ENCODE data around the gene ASB10. TPM values are rescaled to one million over a fixed set of nuclear protein-coding genes. Genes with fewer than 3 reads are reported as not detected.

ASB10 gene
- polyA plus RNA-seq, 2 of the 4 experiments (the other 2 are of a cell fraction), result not detected

- TF ChIP-seq CHD4 (IDR thresholded peaks at IDR 0.05; ENCODE audit: borderline replicate concordance) (no peak), CEBPB (IDR thresholded peaks at IDR 0.05) (no peak), ZC3H11A (IDR thresholded peaks at IDR 0.05) (no peak), RFX5 (IDR thresholded peaks at IDR 0.05) (no peak), HEYL (CRISPR knock-in tag; IDR thresholded peaks at IDR 0.05) (no peak), BHLHE40 (IDR thresholded peaks at IDR 0.05; ENCODE audit: low read depth, low read length) (no peak), JUNB (IDR thresholded peaks at IDR 0.05) (no peak)
- DNase-seq (ENCODE audit: low read depth in 1 of 2, low spot score in 1 of 2) (no peak), ATAC-seq (no peak), FAIRE-seq (no peak)
- Histone ChIP-seq H3K27ac (no peak overlapping the region), H3K4me2 (no peak overlapping the region), H3K9me3 (no peaks in the 10 kb centered on the region), H3K4me3 (no peak overlapping the region), H3K4me1 (no peaks in the 10 kb centered on the region)
- CTCF ChIA-PET, result interaction anchor here (1.1 to 5.0 kb wide), 4 partner anchors 23 to 176 kb away, joined by 3 to 63 read pairs (median 4); partner anchors contain the start of gene GBX1
- WGBS (ENCODE audit: missing lambda C conversion rate), result 83% methylated on average over 11 of the region's 19 CpGs
- POLR2A ChIA-PET, result no interaction called here
Measured at GRCh38 chr7:151126491-151127137, 60.4 kb downstream of the ASB10 start.

GRCh38 chr7:151125846-151126481, 61.1 kb downstream of the ASB10 start:
- Histone ChIP-seq H3K4me1 (no peaks in the 10 kb centered on the region), H3K4me2 (no peak overlapping the region), H3K4me3 (no peak overlapping the region), H3K9me3 (no peaks in the 10 kb centered on the region), H3K27ac (no peak overlapping the region)
- CTCF ChIA-PET, result interaction anchor here (0.7 to 5.0 kb wide), 8 partner anchors 12 to 178 kb away, joined by 3 to 63 read pairs (median 3); partner anchors contain the start of gene GBX1
- ATAC-seq, result no peak
- 95% methylated on average over 58 of the region's 58 CpGs for WGBS (ENCODE audit: missing lambda C conversion rate)
- no peak for TF ChIP-seq RCOR1 (IDR thresholded peaks at IDR 0.05; ENCODE audit: low read depth, low read length)
- no peak for TF ChIP-seq CHD2 (IDR thresholded peaks at IDR 0.05; ENCODE audit: low read length, partially characterized antibody)
- no peak for TF ChIP-seq MAX (IDR thresholded peaks at IDR 0.05)
- TF ChIP-seq RFX5 (IDR thresholded peaks at IDR 0.05), result no peak
- no peak for TF ChIP-seq HDAC2 (IDR thresholded peaks at IDR 0.05)
- TF ChIP-seq ZC3H11A (IDR thresholded peaks at IDR 0.05), result no peak
- TF ChIP-seq CEBPB (IDR thresholded peaks at IDR 0.05), result no peak
- TF ChIP-seq TP53 (CRISPR knock-in tag; IDR thresholded peaks at IDR 0.05), result no peak
- TF ChIP-seq JUNB (IDR thresholded peaks at IDR 0.05), result no peak
- no peak for TF ChIP-seq REST (IDR thresholded peaks at IDR 0.05)
- no peak for TF ChIP-seq TFCP2L1 (CRISPR knock-in tag; IDR thresholded peaks at IDR 0.05)
- no peak for DNase-seq (ENCODE audit: low read depth in 1 of 2, low spot score in 1 of 2)
- POLR2A ChIA-PET, result no interaction called here
- no peak for FAIRE-seq

Other genes starting within 250 kb of the ASB10 start
- 0.26 and 0.44 TPM in 2 replicates for gene KCNH2, start 208.9 kb downstream of the ASB10 start, polyA plus RNA-seq (2011; rRNA removed)
- gene KCNH2, start 208.9 kb downstream of the ASB10 start, polyA plus RNA-seq (2017; fragmentation: RNase III; extraction: RNeasy Plus Mini Kit Qiagen cat#74134 plus additional on column Dnase treatment), result 0.41 to 0.45 TPM (median 0.41 TPM) in 3 replicates
- gene NOS3, start 196.2 kb downstream of the ASB10 start, polyA plus RNA-seq (2011; rRNA removed), result 0.42 and 0.52 TPM in 2 replicates
- 0.46 to 0.71 TPM (median 0.51 TPM) in 3 replicates for gene NOS3, start 196.2 kb downstream of the ASB10 start, polyA plus RNA-seq (2017; fragmentation: RNase III; extraction: RNeasy Plus Mini Kit Qiagen cat#74134 plus additional on column Dnase treatment)
- 0.06 and 0.19 TPM in 2 replicates for gene ATG9B, start 162.8 kb downstream of the ASB10 start, polyA plus RNA-seq (2011; rRNA removed)
- 0.17 to 0.23 TPM (median 0.21 TPM) in 3 replicates for gene ATG9B, start 162.8 kb downstream of the ASB10 start, polyA plus RNA-seq (2017; fragmentation: RNase III; extraction: RNeasy Plus Mini Kit Qiagen cat#74134 plus additional on column Dnase treatment)
- 19.6 and 22.7 TPM in 2 replicates for gene ABCB8, start 158.8 kb downstream of the ASB10 start, polyA plus RNA-seq (2011; rRNA removed)
- 34.3 to 41.1 TPM (median 38.6 TPM) in 3 replicates for gene ABCB8, start 158.8 kb downstream of the ASB10 start, polyA plus RNA-seq (2017; fragmentation: RNase III; extraction: RNeasy Plus Mini Kit Qiagen cat#74134 plus additional on column Dnase treatment)
- gene ASIC3, start 138.7 kb downstream of the ASB10 start, polyA plus RNA-seq (2011; rRNA removed), result 4.1 and 4.4 TPM in 2 replicates
- gene ASIC3, start 138.7 kb downstream of the ASB10 start, polyA plus RNA-seq (2017; fragmentation: RNase III; extraction: RNeasy Plus Mini Kit Qiagen cat#74134 plus additional on column Dnase treatment), result 7.5 to 11.4 TPM (median 9.8 TPM) in 3 replicates
- gene CDK5, start 129.4 kb downstream of the ASB10 start, polyA plus RNA-seq (2011; rRNA removed), result 29.6 and 30.0 TPM in 2 replicates
- 41.2 to 51.0 TPM (median 50.3 TPM) in 3 replicates for gene CDK5, start 129.4 kb downstream of the ASB10 start, polyA plus RNA-seq (2017; fragmentation: RNase III; extraction: RNeasy Plus Mini Kit Qiagen cat#74134 plus additional on column Dnase treatment)
- gene SLC4A2, start 127.7 kb downstream of the ASB10 start, polyA plus RNA-seq (2011; rRNA removed), result 99.6 and 112 TPM in 2 replicates
- gene SLC4A2, start 127.7 kb downstream of the ASB10 start, polyA plus RNA-seq (2017; fragmentation: RNase III; extraction: RNeasy Plus Mini Kit Qiagen cat#74134 plus additional on column Dnase treatment), result 253 to 280 TPM (median 275 TPM) in 3 replicates
- 38.5 and 51.7 TPM in 2 replicates for gene FASTK, start 106.4 kb downstream of the ASB10 start, polyA plus RNA-seq (2011; rRNA removed)
- 66.0 to 78.6 TPM (median 72.4 TPM) in 3 replicates for gene FASTK, start 106.4 kb downstream of the ASB10 start, polyA plus RNA-seq (2017; fragmentation: RNase III; extraction: RNeasy Plus Mini Kit Qiagen cat#74134 plus additional on column Dnase treatment)
- gene TMUB1, start 103.8 kb downstream of the ASB10 start, polyA plus RNA-seq (2011; rRNA removed), result 12.4 and 14.0 TPM in 2 replicates
- 31.5 to 37.7 TPM (median 37.3 TPM) in 3 replicates for gene TMUB1, start 103.8 kb downstream of the ASB10 start, polyA plus RNA-seq (2017; fragmentation: RNase III; extraction: RNeasy Plus Mini Kit Qiagen cat#74134 plus additional on column Dnase treatment)
- 33.8 and 34.1 TPM in 2 replicates for gene AGAP3, start 100.8 kb downstream of the ASB10 start, polyA plus RNA-seq (2011; rRNA removed)
- 42.6 to 45.9 TPM (median 43.1 TPM) in 3 replicates for gene AGAP3, start 100.8 kb downstream of the ASB10 start, polyA plus RNA-seq (2017; fragmentation: RNase III; extraction: RNeasy Plus Mini Kit Qiagen cat#74134 plus additional on column Dnase treatment)
- gene GBX1, start 19.6 kb downstream of the ASB10 start, polyA plus RNA-seq (2011; rRNA removed), result not detected in 2 replicates
- not detected in 3 replicates for gene GBX1, start 19.6 kb downstream of the ASB10 start, polyA plus RNA-seq (2017; fragmentation: RNase III; extraction: RNeasy Plus Mini Kit Qiagen cat#74134 plus additional on column Dnase treatment)
- gene H2BK1, start 23.2 kb upstream of the ASB10 start, polyA plus RNA-seq (2011; rRNA removed), result not detected in 2 replicates
- not detected in 3 replicates for gene H2BK1, start 23.2 kb upstream of the ASB10 start, polyA plus RNA-seq (2017; fragmentation: RNase III; extraction: RNeasy Plus Mini Kit Qiagen cat#74134 plus additional on column Dnase treatment)
- 47.8 and 53.8 TPM in 2 replicates for gene ABCF2, start 40.0 kb upstream of the ASB10 start, polyA plus RNA-seq (2011; rRNA removed)
- gene ABCF2, start 40.0 kb upstream of the ASB10 start, polyA plus RNA-seq (2017; fragmentation: RNase III; extraction: RNeasy Plus Mini Kit Qiagen cat#74134 plus additional on column Dnase treatment), result 69.1 to 76.3 TPM (median 70.9 TPM) in 3 replicates
- 14.9 and 17.2 TPM in 2 replicates for gene CHPF2, start 45.2 kb upstream of the ASB10 start, polyA plus RNA-seq (2011; rRNA removed)
- 24.7 to 29.6 TPM (median 28.0 TPM) in 3 replicates for gene CHPF2, start 45.2 kb upstream of the ASB10 start, polyA plus RNA-seq (2017; fragmentation: RNase III; extraction: RNeasy Plus Mini Kit Qiagen cat#74134 plus additional on column Dnase treatment)
- 12.5 and 14.5 TPM in 2 replicates for gene SMARCD3, start 61.4 kb upstream of the ASB10 start, polyA plus RNA-seq (2011; rRNA removed)
- gene SMARCD3, start 61.4 kb upstream of the ASB10 start, polyA plus RNA-seq (2017; fragmentation: RNase III; extraction: RNeasy Plus Mini Kit Qiagen cat#74134 plus additional on column Dnase treatment), result 10.6 to 11.9 TPM (median 11.6 TPM) in 3 replicates
- 65.6 and 105 TPM in 2 replicates for gene NUB1, start 154.6 kb upstream of the ASB10 start, polyA plus RNA-seq (2011; rRNA removed)
- gene NUB1, start 154.6 kb upstream of the ASB10 start, polyA plus RNA-seq (2017; fragmentation: RNase III; extraction: RNeasy Plus Mini Kit Qiagen cat#74134 plus additional on column Dnase treatment), result 42.5 to 45.1 TPM (median 45.0 TPM) in 3 replicates
- gene WDR86, start 222.8 kb upstream of the ASB10 start, polyA plus RNA-seq (2011; rRNA removed), result 0.19 and 0.44 TPM in 2 replicates
- gene WDR86, start 222.8 kb upstream of the ASB10 start, polyA plus RNA-seq (2017; fragmentation: RNase III; extraction: RNeasy Plus Mini Kit Qiagen cat#74134 plus additional on column Dnase treatment), result 0.17 to 0.28 TPM (median 0.18 TPM) in 3 replicates

Data from A549 (cell line).